HG02938 (cell line): ENCODE results near the gene MPZL2.

Experiments used
- ATAC-seq: cut with Tn5 transposase; IDR thresholded peaks from one replicate; pipeline ENCODE4 v1.9.1; 2021; ENCODE audit warnings: mild to moderate bottlenecking, moderate library complexity; ENCODE audit not compliant: unreplicated experiment

Gene MPZL2

DNA sequence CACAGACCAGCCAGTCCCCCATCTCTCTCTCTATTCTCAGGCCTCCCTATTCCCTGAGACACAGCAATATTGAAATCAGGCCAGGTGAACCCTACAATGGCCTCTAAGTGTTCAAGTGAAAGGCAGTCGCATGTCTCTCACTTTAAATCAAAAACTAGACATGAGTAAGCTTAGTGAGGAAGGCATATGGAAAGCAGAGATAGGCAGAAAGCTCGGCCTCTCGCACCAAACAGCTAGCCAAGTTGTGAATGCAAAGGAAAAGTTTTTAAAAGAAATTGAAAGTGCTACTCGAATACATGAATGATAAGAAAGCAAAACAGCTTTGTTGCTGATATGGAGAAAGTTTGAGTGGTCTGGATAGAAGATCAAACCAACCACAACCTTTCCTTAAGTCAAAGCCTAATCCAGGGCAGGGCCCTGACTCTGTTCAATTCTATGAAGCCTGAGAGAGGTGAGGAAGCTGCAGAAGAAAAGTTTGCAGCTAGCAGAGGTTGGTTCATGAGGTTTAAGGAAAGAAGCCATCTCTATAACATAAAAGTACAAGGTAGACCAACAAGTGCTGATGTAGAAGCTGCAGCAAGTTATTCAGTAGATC lies 19.8 kb upstream of the MPZL2 start:
- no peak for ATAC-seq

DNA sequence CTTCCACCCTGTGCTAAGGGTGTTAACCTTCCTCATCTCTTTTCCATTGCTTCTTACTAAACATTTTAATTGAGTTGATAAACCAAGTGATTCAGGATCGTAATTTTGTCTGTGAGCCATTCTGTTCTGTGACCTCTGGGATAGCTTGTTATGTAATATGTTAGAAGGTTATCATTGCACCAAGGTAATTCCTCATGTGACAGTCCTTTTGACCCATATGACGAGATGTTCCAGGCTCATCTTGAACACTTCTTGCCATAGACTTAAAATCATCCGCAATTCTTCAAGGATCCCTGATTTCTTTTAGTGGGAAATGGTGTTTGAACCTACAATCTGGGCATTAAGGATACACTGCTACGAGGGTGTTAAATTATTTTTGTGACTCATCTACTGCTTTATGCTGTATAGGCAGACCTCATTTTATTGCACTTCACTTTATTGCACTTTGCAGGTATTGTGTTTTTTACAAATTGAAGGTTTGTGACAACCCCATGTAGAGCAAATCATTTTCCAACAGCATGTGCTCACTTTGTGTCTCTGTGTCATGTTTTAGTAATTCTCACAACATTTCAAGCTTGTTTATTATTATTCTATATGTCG lies 19.0 kb upstream of the MPZL2 start:
- ATAC-seq, result no peak

DNA sequence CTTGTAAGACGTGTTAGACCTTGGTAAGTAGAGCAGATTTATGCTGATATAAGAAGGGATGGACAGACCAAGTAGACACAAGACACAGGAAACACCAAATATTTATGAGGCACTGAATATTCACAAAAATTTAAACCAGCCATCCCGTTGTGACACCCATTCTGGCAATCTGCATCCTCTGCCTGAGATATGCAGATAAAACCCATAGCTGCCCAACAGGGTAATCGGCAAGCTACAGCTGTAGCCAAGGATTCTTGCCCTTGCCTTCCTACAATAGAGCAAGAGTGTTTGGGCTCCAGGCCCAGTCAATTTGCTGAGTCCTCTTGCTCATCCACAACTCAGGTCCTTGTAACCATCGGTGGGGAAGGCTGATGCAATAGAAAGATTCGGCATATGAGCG lies 18.5 kb upstream of the MPZL2 start:
- no peak for ATAC-seq

DNA sequence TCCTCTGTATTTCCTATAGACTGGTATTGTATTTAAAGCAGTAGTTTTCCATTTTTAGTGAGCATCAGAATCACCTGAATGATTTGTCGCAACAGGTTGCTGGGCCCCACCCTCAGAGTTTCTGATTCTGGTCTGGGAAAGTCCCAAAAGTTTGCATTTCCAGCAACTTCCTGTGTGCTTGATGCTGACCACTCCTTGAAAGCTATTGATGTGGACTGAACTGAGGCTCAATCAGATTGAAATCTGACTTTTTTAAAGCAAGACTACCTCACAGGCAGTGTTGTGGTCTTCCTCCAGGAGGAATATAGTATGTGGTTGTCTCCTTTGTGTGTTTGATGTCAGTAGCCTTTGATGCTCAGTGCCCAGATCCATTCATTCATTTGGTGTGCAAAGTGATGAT lies 17.2 kb upstream of the MPZL2 start:
- ATAC-seq, result no peak

GRCh38 chr11:118277312-118277711 lies 13.2 kb upstream of the MPZL2 start:
- no peak for ATAC-seq

DNA sequence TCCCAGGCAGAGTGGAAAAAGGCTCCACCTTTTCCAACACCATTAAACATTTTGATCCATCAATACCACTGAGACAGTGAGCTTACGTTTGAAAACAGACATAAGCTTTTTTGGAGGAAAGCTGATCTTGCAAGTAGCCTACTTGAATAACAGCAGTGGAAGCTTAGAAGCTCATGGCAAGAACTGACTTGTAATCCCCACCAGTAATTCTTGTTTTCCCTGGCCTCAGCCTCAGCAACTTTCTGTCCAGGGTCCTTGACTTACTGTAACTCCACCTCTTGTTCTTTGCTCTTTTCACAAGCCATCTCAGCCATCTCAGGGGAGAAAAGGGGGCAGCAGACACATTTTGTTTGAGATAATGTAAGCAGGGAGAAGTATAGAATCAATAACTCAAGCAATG lies 12.3 kb upstream of the MPZL2 start:
- no peak for ATAC-seq

GRCh38 chr11:118275176-118275575 lies 11.1 kb upstream of the MPZL2 start:
- ATAC-seq, result no peak

GRCh38 chr11:118274186-118274585 lies 10.1 kb upstream of the MPZL2 start:
- no peak for ATAC-seq

GRCh38 chr11:118272001-118272400 lies 7.9 kb upstream of the MPZL2 start:
- no peak for ATAC-seq

DNA sequence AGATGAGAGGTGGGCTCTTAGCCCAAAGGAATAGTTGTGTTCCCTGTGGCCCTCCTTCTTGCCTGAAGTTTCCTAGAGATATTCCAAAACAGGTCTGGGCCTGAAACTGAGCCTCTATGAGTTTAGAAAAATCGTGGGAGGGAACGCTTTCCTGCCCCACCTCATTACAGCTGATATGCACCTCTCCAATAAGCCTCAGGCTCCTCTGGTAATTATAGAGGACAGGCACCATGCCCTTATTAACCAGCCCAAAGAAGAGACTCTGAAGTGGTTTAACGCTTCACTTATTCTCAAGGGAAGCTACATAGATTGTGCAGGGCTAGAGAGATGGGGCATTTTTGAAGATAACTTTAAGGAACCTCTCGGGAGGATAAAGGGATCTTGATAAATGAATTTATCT lies 3.4 kb upstream of the MPZL2 start:
- no peak for ATAC-seq

DNA sequence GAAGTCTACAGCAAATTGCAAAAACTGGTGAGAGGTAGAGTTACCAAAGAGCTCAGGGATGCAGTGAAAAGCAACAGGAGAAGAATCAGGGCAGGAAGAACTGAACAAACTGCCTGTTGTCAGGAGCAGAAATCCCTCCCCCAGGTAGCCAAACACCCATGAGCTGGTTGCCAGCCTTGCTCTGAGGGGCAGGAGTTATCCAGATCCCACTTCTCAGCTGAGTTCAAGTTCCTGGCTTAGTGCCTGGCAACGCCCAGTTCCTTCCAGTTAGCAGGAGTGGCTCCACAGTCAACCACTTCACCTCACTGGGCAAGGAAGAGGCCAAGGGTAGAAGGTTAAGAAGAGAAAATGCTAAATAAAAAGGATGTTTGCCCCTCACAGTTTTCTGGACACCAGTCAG lies 1.9 kb upstream of the MPZL2 start:
- ATAC-seq, result no peak

DNA sequence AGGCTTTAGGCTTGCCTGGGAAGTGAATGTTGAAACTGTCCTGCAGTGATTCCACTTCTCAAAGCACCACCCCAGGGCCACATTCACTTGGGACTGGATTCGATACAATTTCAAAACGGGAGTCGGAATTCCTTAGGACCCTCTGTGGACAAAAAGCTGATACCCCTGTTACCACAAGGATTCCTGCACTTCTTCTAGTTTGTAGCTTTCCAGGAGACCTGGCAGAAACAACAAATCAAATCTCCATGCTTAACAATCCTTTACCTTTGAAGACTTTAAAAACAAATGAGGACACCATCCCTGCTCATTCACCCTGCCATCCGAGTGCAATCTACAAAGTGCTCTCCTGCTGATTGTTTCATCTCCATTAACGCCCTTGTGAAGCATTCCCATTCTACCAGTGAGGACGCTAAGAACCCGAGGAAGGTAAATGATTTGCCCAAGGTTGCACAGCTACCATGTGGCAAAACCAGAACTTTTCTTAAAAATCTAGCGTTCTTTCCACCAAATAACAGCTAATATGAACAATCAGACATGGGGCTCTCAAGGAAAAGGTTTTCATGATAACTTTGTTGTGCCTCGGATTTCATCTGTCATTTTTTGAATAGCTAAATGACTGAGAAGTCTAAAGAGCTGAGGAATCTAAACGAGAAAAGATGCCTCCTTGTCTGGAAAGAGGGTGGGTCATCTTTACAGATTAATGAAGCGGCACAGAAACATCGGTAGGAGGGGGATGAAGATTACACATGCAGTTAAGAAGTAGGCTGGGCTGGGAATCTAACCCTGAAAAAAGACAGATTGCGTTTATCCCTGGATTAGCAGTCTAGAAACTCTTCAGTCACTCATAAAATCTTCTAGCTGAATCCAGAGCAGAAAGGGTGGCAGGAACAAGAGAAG lies 720 bp upstream of the MPZL2 start:
- ATAC-seq, result no peak

- no peak for ATAC-seq
These were observed 985 bp downstream of the MPZL2 start for GRCh38 chr11:118263112-118263511.

DNA sequence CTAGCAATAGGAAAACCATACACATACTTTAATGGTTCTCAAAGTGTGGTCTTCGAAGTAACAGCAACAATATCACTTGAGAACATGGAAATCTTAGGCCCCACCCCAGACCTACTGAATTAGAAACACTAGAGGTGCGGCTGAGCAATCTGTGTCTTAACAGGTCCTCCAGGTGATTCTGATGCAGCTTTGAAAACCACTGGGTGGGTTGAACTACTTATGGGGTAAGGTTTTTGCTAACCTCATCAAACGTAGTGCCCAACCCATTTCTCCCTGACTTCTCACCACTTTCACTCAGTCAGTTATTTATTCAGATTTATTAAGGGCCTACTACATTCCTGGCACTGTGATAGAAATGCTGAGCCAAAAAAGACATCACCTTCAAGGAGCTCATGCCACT lies 3.7 kb downstream of the MPZL2 start:
- no peak for ATAC-seq

DNA sequence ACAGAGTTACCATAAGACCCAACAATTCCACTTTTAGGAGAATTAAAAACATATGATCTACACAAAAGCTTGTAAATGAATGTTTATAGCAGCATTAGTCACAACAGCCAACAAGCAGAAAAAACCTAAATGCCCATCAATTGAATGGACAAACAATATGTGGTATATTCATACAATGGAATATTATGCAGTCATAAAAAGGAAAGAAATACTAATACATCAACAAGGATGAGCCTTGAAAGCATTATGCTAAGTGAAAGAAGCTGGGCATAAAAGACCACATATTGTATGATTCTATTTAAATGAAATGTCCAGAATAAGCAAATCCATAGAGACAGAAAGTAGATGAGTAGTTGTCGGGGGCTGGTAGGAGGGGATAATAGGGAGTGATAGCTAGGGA lies 5.0 kb downstream of the MPZL2 start:
- no peak for ATAC-seq

- no peak for ATAC-seq
These were observed 5.7 kb downstream of the MPZL2 start for GRCh38 chr11:118258410-118258809.

- ATAC-seq, result no peak
These were observed 11.4 kb downstream of the MPZL2 start for GRCh38 chr11:118252688-118253087.

DNA sequence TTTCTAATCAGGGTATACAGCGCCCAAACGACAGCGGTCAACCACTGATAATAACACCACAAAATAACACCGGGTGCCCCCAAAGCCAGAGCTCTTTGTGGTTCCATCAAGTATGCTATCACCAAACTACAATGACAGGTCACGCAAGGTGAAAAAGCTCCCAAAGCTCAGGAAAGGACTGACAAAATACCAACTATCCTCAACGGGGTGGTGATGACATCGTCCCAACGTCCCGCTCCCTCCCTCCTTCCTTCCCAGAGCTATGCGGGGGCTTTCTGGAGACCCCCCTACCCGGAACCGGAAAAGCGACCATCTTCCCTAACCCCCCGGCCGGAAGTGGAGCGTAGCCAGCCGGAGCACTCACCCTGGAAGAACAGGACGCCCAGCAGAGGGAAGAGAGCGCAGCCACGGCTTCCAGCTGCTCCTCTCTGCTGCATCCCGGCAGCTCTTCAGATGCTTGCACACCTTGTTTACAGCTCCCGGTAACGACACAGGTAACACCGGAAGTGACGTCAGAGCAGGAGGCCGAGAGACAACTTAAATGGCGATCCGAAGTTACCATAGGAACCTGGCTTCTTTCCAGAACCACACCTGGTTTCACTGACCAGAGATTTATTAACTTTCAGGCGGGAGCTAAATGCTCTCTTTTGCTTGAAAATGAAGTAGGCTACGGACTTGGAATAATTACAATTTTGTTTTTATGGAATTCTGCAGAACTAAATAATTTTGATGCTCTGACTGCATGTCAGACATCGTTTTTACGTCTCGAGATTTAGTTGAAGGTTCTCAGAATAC lies 12.0 kb downstream of the MPZL2 start, which contains the start of gene MPZL3:
Gene MPZL3 (minus strand): TSS at position 508 of the 795 bp plus-strand sequence. CDS start 71 bp downstream, at position 437.
- peak; percentile 80 for ATAC-seq

DNA sequence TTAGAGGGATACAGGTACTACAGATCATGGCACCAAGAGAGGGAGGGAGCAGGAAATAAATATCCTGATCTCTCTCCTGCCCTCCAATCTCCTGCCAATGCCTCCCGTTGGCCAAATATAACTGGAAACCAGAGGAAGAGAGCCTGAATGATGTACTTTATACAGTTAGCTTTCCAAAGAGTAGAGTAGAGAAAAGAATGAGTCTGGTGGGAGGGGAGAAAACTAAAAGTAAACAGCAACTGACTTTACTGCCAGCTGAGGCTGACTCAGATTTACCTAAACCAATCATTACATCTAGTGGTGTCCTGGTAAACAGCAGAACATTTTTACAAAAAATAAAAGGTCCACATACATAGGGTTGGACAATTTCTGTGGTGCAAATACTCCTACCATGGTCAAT lies 17.1 kb downstream of the MPZL2 start:
- no peak for ATAC-seq

GRCh38 chr11:118245936-118246562 lies 18.0 kb downstream of the MPZL2 start:
- ATAC-seq, result no peak
